ENCODE data around the gene IGFBP2. TPM values are rescaled to one million over a fixed set of nuclear protein-coding genes. Genes with fewer than 3 reads are reported as not detected.

The IGFBP2 gene
- total and polyA plus RNA-seq, 2 of the 8 experiments (the other 6 are each of a cell fraction or from before 2014, with no cell fraction given): 326 to 782 TPM

- DNase-seq (ENCODE audit: low read depth in 1 of 2, low spot score in 2 of 2): no peak
- no peaks in the 10 kb centered on the region for H3K27me3 ChIP-seq (replicated peaks in 1 of 4; ENCODE audit: control insufficient read depth in 3 of 4, extremely low read depth in 1 of 4, insufficient read depth in 3 of 4, low read length in 3 of 4)
- no peak overlapping the region for H3K27ac ChIP-seq (ENCODE audit: low read depth, low read length)
- WGBS, 2 experiments (ENCODE audit: extremely low coverage in 1 of 2, insufficient coverage in 1 of 2, insufficient read length in 1 of 2, insufficient replicate concordance in 2 of 2, low coverage in 1 of 2, low lambda C conversion rate in 2 of 2, missing lambda C conversion rate in 1 of 2): 76% methylated on average over 4 of the region's 4 CpGs; no CpG with 5 or more reads in 1 of the 2 experiments
- H3K4ac ChIP-seq (replicated peaks; ENCODE audit: insufficient read length, low read depth, low read length): no peak overlapping the region
- peaks cover 36 to 86% of the 10 kb centered on the region in 2 experiments for H3K79me2 ChIP-seq (ENCODE audit: control insufficient read depth in 1 of 2, insufficient read depth in 2 of 2, low read length in 2 of 2)
- H2BK15ac ChIP-seq (ENCODE audit: low read length): no peak overlapping the region
- no peak overlapping the region for H2AK5ac ChIP-seq (ENCODE audit: low read depth, low read length)
- no peak overlapping the region for H3K18ac ChIP-seq (ENCODE audit: extremely low read depth, low read length)
- peaks cover 10% of the 10 kb centered on the region for H3K79me1 ChIP-seq (ENCODE audit: low read depth, low read length)
- CTCF ChIA-PET (ENCODE audit: partially characterized antibody): interaction anchor here (0.7 to 20.6 kb wide), 4 partner anchors 18 to 129 kb away, joined by 3 to 251 read pairs (median 4); no protein-coding TSS in a partner anchor
- no peak overlapping the region for H4K8ac ChIP-seq (ENCODE audit: extremely low read depth, insufficient read depth, low read length)
- H2BK20ac ChIP-seq (ENCODE audit: low read length): no peak overlapping the region
- H4K5ac ChIP-seq (ENCODE audit: insufficient read length, low read depth, low read length): no peak overlapping the region
- POLR2A ChIA-PET (ENCODE audit: partially characterized antibody): interaction anchor here (1.4 to 1.9 kb wide), 4 partner anchors 11 to 146 kb away, joined by 4 to 7 read pairs (median 5); partner anchors contain the start of genes IGFBP2 and RPL37A
- peaks cover 2 to 35% (median 12%) of the 10 kb centered on the region in 4 experiments; a peak in 7 of 8 replicates for H3K36me3 ChIP-seq (ENCODE audit: control insufficient read depth in 2 of 4, insufficient read depth in 4 of 4, low read length in 3 of 4)
- H2BK120ac ChIP-seq (replicated peaks; ENCODE audit: low read depth, low read length): no peak overlapping the region
- no peak for FAIRE-seq
- H3K4me3 ChIP-seq (ENCODE audit: extremely low read depth in 1 of 4, insufficient read depth in 2 of 4, low read depth in 3 of 4, low read length in 4 of 4): no peak overlapping the region
- H3K4me1 ChIP-seq (replicated peaks in 1 of 4; ENCODE audit: control insufficient read depth in 3 of 4, insufficient read depth in 4 of 4, low read length in 3 of 4): peaks cover 1 to 17% (median 6%) of the 10 kb centered on the region in 4 experiments
- no peak overlapping the region for H3K56ac ChIP-seq (replicated peaks; ENCODE audit: insufficient read length, low read depth, low read length)
- H2BK12ac ChIP-seq (ENCODE audit: low read depth, low read length): no peak overlapping the region
- H3K9me3 ChIP-seq (ENCODE audit: insufficient read depth in 2 of 2, low read depth in 1 of 2, low read length in 1 of 2): no peaks in the 10 kb centered on the region
- no peak overlapping the region for H2AFZ ChIP-seq (ENCODE audit: low read length)
- H3K14ac ChIP-seq (ENCODE audit: insufficient read length): no peak overlapping the region
- H4K91ac ChIP-seq (replicated peaks; ENCODE audit: insufficient read length, low read length): no peak overlapping the region
- peaks cover 7 to 13% of the 10 kb centered on the region in 2 experiments for H4K20me1 ChIP-seq (replicated peaks in 1 of 2; ENCODE audit: control insufficient read depth in 1 of 2, insufficient read depth in 2 of 2, low read length in 2 of 2)
- H3K9ac ChIP-seq (replicated peaks in 1 of 4; ENCODE audit: extremely low read depth in 1 of 4, low read depth in 3 of 4, low read length in 3 of 4): no peak overlapping the region; a peak in 1 of 7 replicates
- H2BK5ac ChIP-seq (ENCODE audit: low read depth, low read length): no peak overlapping the region
- no peaks in the 10 kb centered on the region for H3K23me2 ChIP-seq (ENCODE audit: low read depth, low read length)
- H3K4me2 ChIP-seq (ENCODE audit: insufficient read depth in 1 of 2, low read depth in 2 of 2, low read length in 2 of 2): no peak overlapping the region
- no peak overlapping the region for H3K23ac ChIP-seq (ENCODE audit: insufficient read length)
- no peak for TF ChIP-seq ZNF274 (IDR thresholded peaks at IDR 0.05; ENCODE audit: borderline replicate concordance, extremely low read depth, low read length)
- TF ChIP-seq KDM1A (IDR thresholded peaks at IDR 0.05; ENCODE audit: borderline replicate concordance, low read length): no peak
- no peak for TF ChIP-seq NANOG (IDR thresholded peaks at IDR 0.05; ENCODE audit: insufficient read depth, low read depth, low read length, poor library complexity, severe bottlenecking)
- TF ChIP-seq SIN3A (conservative IDR thresholded peaks at IDR 0.05 in 1 of 2, IDR thresholded peaks at IDR 0.05 in 1 of 2; ENCODE audit: low read depth in 1 of 2, low read length in 2 of 2): no peak
- no peak for TF ChIP-seq JUND (IDR thresholded peaks at IDR 0.05; ENCODE audit: low read length)
- no peak for TF ChIP-seq KDM4A (IDR thresholded peaks at IDR 0.05; ENCODE audit: low read depth, low read length, severe bottlenecking)
- no peak for TF ChIP-seq CBX8 (IDR thresholded peaks at IDR 0.05; ENCODE audit: borderline replicate concordance, low read depth, low read length)
- TF ChIP-seq CTCF (IDR thresholded peaks at IDR 0.05; ENCODE audit: control extremely low read depth in 1 of 3, insufficient read depth in 1 of 3, low read depth in 1 of 3, low read length in 3 of 3): no peak
Observed at GRCh38 chr2:216644842-216645635, 11.8 kb downstream of the IGFBP2 start.

All from H1 (cell line).